Erythroblast (primary cell): Measurements from ENCODE around the gene CCNF.

Source experiments
- GATA1 ChIP-seq: IDR thresholded peaks from 2 replicates; pipeline ENCODE4 v1.6.1; 2011; ENCODE audit warnings: low read depth, mild to moderate bottlenecking, control low read depth, low read length, moderate library complexity
- POLR2A ChIP-seq: IDR thresholded peaks from 2 replicates; pipeline ENCODE4 v1.6.1; 2011; ENCODE audit warnings: mild to moderate bottlenecking, low read length

DNA sequence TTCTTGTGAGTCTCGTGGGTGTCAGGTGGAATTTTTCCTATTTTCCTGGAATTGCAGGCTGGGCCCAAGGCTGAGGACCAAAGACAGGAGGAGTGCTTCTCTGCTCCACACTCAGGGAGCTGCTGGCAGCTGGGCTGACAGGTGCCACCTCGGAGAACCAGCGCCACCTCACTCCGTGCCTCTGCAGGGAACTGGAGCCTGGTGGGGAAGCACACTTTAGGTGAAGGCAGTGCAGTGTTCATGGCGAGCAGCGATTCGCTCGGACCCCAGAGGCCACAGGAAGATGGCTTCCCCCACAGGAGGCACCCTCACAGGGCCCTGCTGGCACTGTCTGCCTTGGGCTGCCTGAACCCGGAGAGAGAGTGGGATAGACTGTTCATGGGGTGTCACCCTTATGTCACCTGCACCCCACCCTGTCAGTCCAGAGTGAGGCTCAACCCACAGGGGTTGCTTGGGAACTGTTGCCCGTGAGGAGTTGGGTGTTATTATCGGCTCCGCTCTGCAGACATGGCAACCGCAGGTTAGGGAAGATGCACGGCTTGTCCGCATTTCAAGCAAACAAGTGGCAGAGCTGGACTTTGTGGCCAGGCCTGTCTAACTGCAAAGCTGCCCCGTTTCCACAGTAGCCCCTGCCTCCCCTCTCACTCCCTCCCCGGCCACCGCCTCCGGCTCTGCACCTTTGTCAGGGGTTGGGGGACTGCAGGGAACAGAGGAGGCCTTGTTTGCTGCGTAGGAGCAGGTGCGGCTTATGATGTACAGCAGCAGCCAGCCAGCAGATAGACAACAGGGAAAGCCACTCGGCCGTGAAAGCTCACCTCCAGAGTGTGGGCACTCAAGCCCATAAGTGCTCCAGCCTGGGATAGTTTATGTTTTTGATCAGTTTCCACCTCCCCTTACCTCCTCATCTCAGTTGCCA lies 61.2 kb downstream of the CCNF start:
- TF ChIP-seq POLR2A (no peak), GATA1 (no peak)
